ENCODE results near the gene FAM83E. TPM values are rescaled to one million over a fixed set of nuclear protein-coding genes. Genes with fewer than 3 reads are reported as not detected.
A peak's percentile ranks its signal among the peaks of the same experiment; 100 is the strongest.

FAM83E gene
- total and polyA plus RNA-seq, 2 donors (not counting 1 experiment from before 2014, with no cell fraction given), result 0.15 to 4.1 TPM

DNA sequence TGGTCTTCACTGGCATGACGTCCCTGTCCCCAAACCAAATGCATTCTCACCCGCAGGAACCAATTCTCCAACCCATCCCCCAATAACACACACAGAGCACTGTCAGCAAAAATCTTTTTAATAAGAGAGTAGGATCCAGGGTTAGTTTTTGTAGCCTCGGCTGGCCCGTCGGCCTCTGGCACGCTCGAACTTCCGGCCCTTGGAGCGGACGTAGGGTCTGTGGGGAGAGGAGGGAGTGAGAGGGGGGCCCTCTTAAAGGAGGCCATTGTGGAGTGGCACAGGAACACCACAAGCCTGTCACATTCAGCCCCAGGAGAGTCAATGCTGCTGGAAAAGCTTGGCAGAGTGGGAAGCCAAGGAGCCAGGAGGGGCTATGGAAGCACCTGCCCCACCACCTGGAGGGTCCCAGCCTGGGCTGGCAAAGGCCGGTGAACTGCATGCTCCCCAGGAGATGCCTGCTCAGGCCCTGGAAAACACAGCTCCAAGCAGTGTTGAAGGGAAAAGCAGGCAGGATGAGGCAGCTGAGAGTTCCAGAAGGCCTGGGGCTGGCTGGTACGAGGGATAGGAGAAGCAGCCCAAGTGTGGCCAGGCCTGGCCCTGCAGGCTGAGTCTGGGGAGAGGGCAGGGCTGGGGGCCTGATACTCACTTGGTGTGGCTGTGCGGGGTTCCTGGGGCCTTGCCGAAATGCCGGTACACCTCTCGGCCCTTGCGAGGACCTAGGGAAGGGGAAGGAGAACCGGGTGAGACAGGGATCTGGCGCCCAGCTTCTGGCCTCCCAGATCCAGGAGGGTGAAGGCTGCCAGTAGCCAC lies 560 bp upstream of the FAM83E start:
- peaks cover 41% of the 10 kb centered on the region for H3K4me1 Mint-ChIP-seq
- intact Hi-C loops (cut with micrococcal nuclease), result no loop called here
- TF ChIP-seq, protein P1, sequence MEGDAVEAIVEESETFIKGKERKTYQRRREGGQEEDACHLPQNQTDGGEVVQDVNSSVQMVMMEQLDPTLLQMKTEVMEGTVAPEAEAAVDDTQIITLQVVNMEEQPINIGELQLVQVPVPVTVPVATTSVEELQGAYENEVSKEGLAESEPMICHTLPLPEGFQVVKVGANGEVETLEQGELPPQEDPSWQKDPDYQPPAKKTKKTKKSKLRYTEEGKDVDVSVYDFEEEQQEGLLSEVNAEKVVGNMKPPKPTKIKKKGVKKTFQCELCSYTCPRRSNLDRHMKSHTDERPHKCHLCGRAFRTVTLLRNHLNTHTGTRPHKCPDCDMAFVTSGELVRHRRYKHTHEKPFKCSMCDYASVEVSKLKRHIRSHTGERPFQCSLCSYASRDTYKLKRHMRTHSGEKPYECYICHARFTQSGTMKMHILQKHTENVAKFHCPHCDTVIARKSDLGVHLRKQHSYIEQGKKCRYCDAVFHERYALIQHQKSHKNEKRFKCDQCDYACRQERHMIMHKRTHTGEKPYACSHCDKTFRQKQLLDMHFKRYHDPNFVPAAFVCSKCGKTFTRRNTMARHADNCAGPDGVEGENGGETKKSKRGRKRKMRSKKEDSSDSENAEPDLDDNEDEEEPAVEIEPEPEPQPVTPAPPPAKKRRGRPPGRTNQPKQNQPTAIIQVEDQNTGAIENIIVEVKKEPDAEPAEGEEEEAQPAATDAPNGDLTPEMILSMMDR (IDR thresholded peaks at IDR 0.05), result no peak
- TF ChIP-seq EZH2 (IDR thresholded peaks at IDR 0.05; ENCODE audit: borderline replicate concordance, insufficient read depth, low read depth, low read length, poor library complexity, severe bottlenecking), result no peak
- no peak overlapping the region for H2AFZ ChIP-seq (ENCODE audit: insufficient read depth, low read depth, low read length, poor library complexity, severe bottlenecking)
- peaks cover 0 to 35% of the 10 kb centered on the region in 2 experiments for H3K36me3 ChIP-seq (replicated peaks in 1 of 2; ENCODE audit: control extremely low read depth in 1 of 2, control insufficient read depth in 1 of 2, extremely low read depth in 1 of 2, insufficient read depth in 2 of 2, low read length in 1 of 2)
- no peaks in the 10 kb centered on the region for H3K27me3 Mint-ChIP-seq
- peaks cover 17 to 31% of the 10 kb centered on the region in 2 donors for H3K4me1 ChIP-seq (ENCODE audit: control insufficient read depth in 2 of 2, insufficient read depth in 2 of 2, low read length in 2 of 2)
- no peaks in the 10 kb centered on the region for H3K9me3 ChIP-seq (ENCODE audit: control extremely low read depth in 1 of 3, control insufficient read depth in 2 of 3, insufficient read depth in 1 of 3, low read length in 2 of 3)
- H3K4me2 ChIP-seq (replicated peaks; ENCODE audit: low read depth, low read length, poor library complexity, severe bottlenecking), result no peak overlapping the region
- H3K79me2 ChIP-seq (ENCODE audit: control insufficient read depth, insufficient read depth, low read length), result peaks cover 17% of the 10 kb centered on the region
- no peaks in the 10 kb centered on the region for H3K9me3 Mint-ChIP-seq (ENCODE audit: insufficient read depth)
- H4K20me1 ChIP-seq (ENCODE audit: control insufficient read depth, insufficient read depth, low read length, poor library complexity, severe bottlenecking), result peaks cover 41% of the 10 kb centered on the region
- POLR2A ChIA-PET, result no interaction called here
- no peak overlapping the region for H3K27ac ChIP-seq (ENCODE audit: low read length in 2 of 2)
- DNase-seq (no peak), ATAC-seq (ENCODE audit: low read depth) (no peak)
- H3K4me3 Mint-ChIP-seq, result no peak overlapping the region
- no peak overlapping the region for H3K4me3 ChIP-seq (ENCODE audit: control extremely low read depth in 1 of 5, extremely low read depth in 1 of 5, insufficient read depth in 1 of 5, low read depth in 2 of 5, low read length in 4 of 5)
- 95% methylated on average over 9 of the region's 19 CpGs for WGBS (ENCODE audit: insufficient coverage)
- H3K27ac Mint-ChIP-seq, result no peak overlapping the region
- H3K9ac ChIP-seq (ENCODE audit: low read length), result no peak overlapping the region
- H3K27me3 ChIP-seq (replicated peaks in 1 of 4; ENCODE audit: control extremely low read depth in 1 of 4, control insufficient read depth in 3 of 4, insufficient read depth in 4 of 4, low read length in 3 of 4), result no peaks in the 10 kb centered on the region
- CTCF ChIA-PET, result interaction anchor here (0.6 to 3.9 kb wide), 3 partner anchors 8 to 299 kb away, joined by 3 to 25 read pairs (median 4); partner anchors contain the start of gene SPACA4

- no peak overlapping the region for H3K4me2 ChIP-seq (replicated peaks; ENCODE audit: low read depth, low read length, poor library complexity, severe bottlenecking)
- H3K79me2 ChIP-seq (ENCODE audit: control insufficient read depth, insufficient read depth, low read length), result peaks cover 17% of the 10 kb centered on the region
- TF ChIP-seq, protein P1 (IDR thresholded peaks at IDR 0.05), result no peak
- TF ChIP-seq EZH2 (IDR thresholded peaks at IDR 0.05; ENCODE audit: borderline replicate concordance, insufficient read depth, low read depth, low read length, poor library complexity, severe bottlenecking), result no peak
- H3K27me3 ChIP-seq (replicated peaks in 1 of 4; ENCODE audit: control extremely low read depth in 1 of 4, control insufficient read depth in 3 of 4, insufficient read depth in 4 of 4, low read length in 3 of 4), result no peaks in the 10 kb centered on the region
- no peak overlapping the region for H2AFZ ChIP-seq (ENCODE audit: insufficient read depth, low read depth, low read length, poor library complexity, severe bottlenecking)
- H3K9ac ChIP-seq (ENCODE audit: low read length), result no peak overlapping the region
- no peaks in the 10 kb centered on the region for H3K9me3 Mint-ChIP-seq (ENCODE audit: insufficient read depth)
- H3K36me3 ChIP-seq (replicated peaks in 1 of 2; ENCODE audit: control extremely low read depth in 1 of 2, control insufficient read depth in 1 of 2, extremely low read depth in 1 of 2, insufficient read depth in 2 of 2, low read length in 1 of 2), result peaks cover 0 to 35% of the 10 kb centered on the region in 2 experiments
- ATAC-seq (ENCODE audit: low read depth), result no peak
- peaks cover 41% of the 10 kb centered on the region for H4K20me1 ChIP-seq (ENCODE audit: control insufficient read depth, insufficient read depth, low read length, poor library complexity, severe bottlenecking)
- DNase-seq, result peak; percentile 39
- intact Hi-C loops (cut with micrococcal nuclease), result no loop called here
- no peak overlapping the region for H3K4me3 ChIP-seq (ENCODE audit: control extremely low read depth in 1 of 5, extremely low read depth in 1 of 5, insufficient read depth in 1 of 5, low read depth in 2 of 5, low read length in 4 of 5)
- ChIA-PET POLR2A (interaction anchor here (0.8 to 1.0 kb wide), 2 partner anchors 24 to 30 kb away, joined by 3 to 5 read pairs; partner anchors contain the start of gene DBP), CTCF (interaction anchor here (0.5 to 1.2 kb wide), 3 partner anchors 29 to 645 kb away, joined by 3 to 4 read pairs (median 3); no protein-coding TSS in a partner anchor)
- no peaks in the 10 kb centered on the region for H3K9me3 ChIP-seq (ENCODE audit: control extremely low read depth in 1 of 3, control insufficient read depth in 2 of 3, insufficient read depth in 1 of 3, low read length in 2 of 3)
- H3K4me1 Mint-ChIP-seq, result peaks cover 31% of the 10 kb centered on the region
- WGBS (ENCODE audit: insufficient coverage), result 93% methylated on average over 12 of the region's 13 CpGs
- no peak overlapping the region for H3K27ac ChIP-seq (ENCODE audit: low read length in 2 of 2)
- peaks cover 11 to 23% of the 10 kb centered on the region in 2 donors for H3K4me1 ChIP-seq (ENCODE audit: control insufficient read depth in 2 of 2, insufficient read depth in 2 of 2, low read length in 2 of 2)
- no peaks in the 10 kb centered on the region for H3K27me3 Mint-ChIP-seq
- peak overlapping the region; percentile 50 for H3K27ac Mint-ChIP-seq
- H3K4me3 Mint-ChIP-seq, result no peak overlapping the region
Observed at GRCh38 chr19:48613852-48614435, 932 bp downstream of the FAM83E start.

Data from B cell (primary cell).